Uterus (tissue), 4 donors: ENCODE measurements around the gene METTL2B. TPM values are rescaled to one million over a fixed set of nuclear protein-coding genes. Genes with fewer than 3 reads are reported as not detected.
"Not testable (repeated sequence)": the region's sequence is repeated elsewhere in the genome, so short reads cannot be mapped to it uniquely, and the experiment has no call there.

ENCODE experiments used
- DNase-seq, 2 donors: peaks; one replicate each; pipeline ENCODE4 v3.0.0-alpha.2; 2019 to 2020
- H3K27ac ChIP-seq, 2 donors: fragments of 200-600 bp; sonication (generic); 1 replicate in 1 of 2; 2 replicates in 1 of 2; pipeline ENCODE4 v1.5.1; 2016 to 2018
- H3K27me3 ChIP-seq, 2 donors: fragments of 200-600 bp; sonication (generic); one replicate each; pipeline ENCODE4 v1.5.1; 2018 to 2019; ENCODE audit warnings: control low read depth in 1 of 2
- H3K36me3 ChIP-seq, 2 donors: fragments of 200-600 bp; sonication (generic); one replicate each; pipeline ENCODE4 v1.5.1; 2019; ENCODE audit warnings: control low read depth in 1 of 2
- H3K4me1 ChIP-seq, 2 donors: fragments of 200-600 bp; sonication (generic); one replicate each; pipeline ENCODE4 v1.5.1; 2018 to 2019; ENCODE audit warnings: control low read depth in 1 of 2
- H3K4me3 ChIP-seq, 2 donors: fragments of 200-600 bp; sonication (generic); 1 replicate in 1 of 2; 2 replicates in 1 of 2; pipeline ENCODE4 v1.5.1; 2018 to 2019; ENCODE audit warnings: mild to moderate bottlenecking in 1 of 2
- H3K9me3 ChIP-seq, 2 donors: fragments of 200-600 bp; sonication (generic); one replicate each; pipeline ENCODE4 v1.5.1; 2019; ENCODE audit warnings: control low read depth in 1 of 2
- CTCF ChIP-seq, 4 experiments: fragments of 200-600 bp in 2 of 4; fragments of 450-650 bp in 2 of 4; sonication (generic) in 2 of 4; IDR thresholded peaks; one replicate each; pipeline ENCODE4 v1.5.1; 2016 to 2019; ENCODE audit warnings: antibody characterized with exemption in 4 of 4, mild to moderate bottlenecking in 2 of 4, moderate library complexity in 1 of 4
- POLR2A ChIP-seq, 2 donors: fragments of 450-650 bp; IDR thresholded peaks; one replicate each; pipeline ENCODE4 v1.6.1; 2016; ENCODE audit warnings: antibody characterized with exemption in 2 of 2, mild to moderate bottlenecking in 1 of 2, moderate library complexity in 1 of 2
- intact Hi-C: fragments of 100-400 bp; cut with DNase I; formaldehyde crosslinking; loops from one replicate; pipeline ENCODE4 v1.15.1; 2023; ENCODE audit warnings: low total_unique reads
- total RNA-seq, 4 donors: library from RNA; depleted of rRNA in 3 of 4; stranded (reverse); fragments of >200 nt in 3 of 4; gene quantifications; one replicate each; pipeline versions ENCODE4 v1.1.0 to v1.2.4, GENCODE V29; 2014 to 2023
- donor health status: DM: yes; HTN: yes; CAD: no.

Gene METTL2B
- total RNA-seq, 4 donors from 2014 or later: 15.0 to 45.7 (median 26.5) TPM

GRCh38 chr7:128515232-128515631 lies 38.7 kb downstream of the METTL2B start:
- not testable (repeated sequence) for DNase-seq, H3K9me3 ChIP-seq

GRCh38 chr7:128517023-128517422 lies 40.5 kb downstream of the METTL2B start:
- H3K9me3 ChIP-seq, intact Hi-C loops, DNase-seq, H3K27me3 ChIP-seq, H3K4me1 ChIP-seq, H3K27ac ChIP-seq, H3K4me3 ChIP-seq, H3K36me3 ChIP-seq: not testable (repeated sequence)

More at GRCh38 chr7:128515232-128515631, 38.7 kb downstream of the METTL2B start:
- intact Hi-C loops, H3K36me3 ChIP-seq, H3K27me3 ChIP-seq, H3K4me1 ChIP-seq, H3K27ac ChIP-seq, H3K4me3 ChIP-seq: not testable (repeated sequence)

DNA sequence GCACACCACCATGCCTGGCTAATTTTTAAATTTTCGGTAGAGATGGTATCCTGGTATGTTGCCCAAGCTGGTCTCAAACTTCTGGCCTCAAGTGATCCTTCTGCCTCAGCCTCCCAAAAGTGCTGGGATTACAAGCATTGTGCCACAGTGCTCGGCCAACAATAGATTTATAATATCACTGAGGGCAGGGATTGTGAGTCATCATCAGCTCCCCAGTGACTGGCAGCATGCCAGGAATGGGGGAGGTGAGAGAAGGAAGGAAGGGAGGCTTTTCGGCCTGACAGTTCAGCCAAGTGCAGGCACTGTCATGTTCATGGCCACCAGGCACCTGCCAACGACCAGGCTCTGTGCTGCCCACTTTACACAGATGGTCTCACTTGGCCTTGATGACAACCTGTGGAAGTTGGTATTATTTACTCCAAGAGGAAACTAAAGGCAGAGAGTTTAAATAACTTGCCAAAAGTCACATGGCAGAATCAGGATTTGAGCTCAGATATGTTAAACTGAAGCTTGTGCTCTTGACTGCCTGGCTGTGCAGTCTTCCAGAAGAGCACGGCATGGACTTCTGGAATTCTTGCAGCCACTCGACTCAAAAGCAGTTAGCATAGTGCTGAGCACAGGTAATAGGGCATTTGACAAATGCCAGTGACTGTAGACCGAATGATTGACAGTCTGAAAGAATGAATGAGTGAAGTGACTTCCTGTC lies 46.8 kb downstream of the METTL2B start:
- peak overlapping the region; percentile 21 to 36 for H3K27ac ChIP-seq
- not testable (repeated sequence) for H3K36me3 ChIP-seq, H3K9me3 ChIP-seq

GRCh38 chr7:128523932-128524524 lies 47.5 kb downstream of the METTL2B start:
- not testable (repeated sequence) for H3K4me3 ChIP-seq, H3K27ac ChIP-seq, H3K36me3 ChIP-seq

More for the DNA sequence above, 46.8 kb downstream of the METTL2B start:
- intact Hi-C loops, H3K27me3 ChIP-seq, H3K4me1 ChIP-seq, H3K4me3 ChIP-seq: not testable (repeated sequence)
- peak; percentile 75 to 79 for DNase-seq

GRCh38 chr7:128525584-128525983 lies 49.0 kb downstream of the METTL2B start:
- H3K4me1 ChIP-seq, DNase-seq, H3K36me3 ChIP-seq, H3K9me3 ChIP-seq, H3K27me3 ChIP-seq, H3K4me3 ChIP-seq, intact Hi-C loops, H3K27ac ChIP-seq: not testable (repeated sequence)

More at GRCh38 chr7:128523932-128524524, 47.5 kb downstream of the METTL2B start:
- DNase-seq, intact Hi-C loops, H3K4me1 ChIP-seq, H3K27me3 ChIP-seq, H3K9me3 ChIP-seq: not testable (repeated sequence)

DNA sequence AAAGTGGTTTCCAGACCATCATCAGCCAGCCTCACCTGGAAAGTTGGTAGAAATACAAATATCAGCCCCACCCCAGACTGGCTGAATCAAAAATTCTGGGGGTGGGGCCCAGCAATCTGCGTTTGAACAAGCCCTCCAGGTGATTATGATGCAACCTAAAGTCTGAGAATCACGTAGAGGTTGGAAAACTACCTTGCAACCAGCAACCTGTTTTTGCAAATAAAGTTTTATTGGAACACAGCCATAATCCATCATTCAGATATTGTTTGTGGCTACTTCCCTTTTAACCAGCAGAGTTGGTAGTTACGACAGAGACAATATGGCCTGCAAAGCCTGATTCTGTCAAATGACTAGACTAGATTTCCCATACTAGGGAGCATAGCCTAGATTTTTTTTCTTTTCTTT lies 49.5 kb downstream of the METTL2B start:
- H3K4me1 ChIP-seq, DNase-seq, H3K27me3 ChIP-seq, H3K27ac ChIP-seq, intact Hi-C loops, H3K4me3 ChIP-seq, H3K36me3 ChIP-seq, H3K9me3 ChIP-seq: not testable (repeated sequence)

- H3K27ac ChIP-seq, H3K4me1 ChIP-seq, intact Hi-C loops, H3K36me3 ChIP-seq, H3K27me3 ChIP-seq, H3K9me3 ChIP-seq, DNase-seq, H3K4me3 ChIP-seq: not testable (repeated sequence)
Measured at GRCh38 chr7:128529191-128529590, 52.6 kb downstream of the METTL2B start.

GRCh38 chr7:128530121-128530854 lies 53.7 kb downstream of the METTL2B start:
- H3K36me3 ChIP-seq, H3K4me1 ChIP-seq, intact Hi-C loops, H3K9me3 ChIP-seq, H3K27me3 ChIP-seq: not testable (repeated sequence)
- Histone ChIP-seq H3K27ac (peak overlapping the region; percentile 99 to 100), H3K4me3 (peak overlapping the region; percentile 62 to 86)
- DNase-seq: peak in 1 of 2 donors; percentile 20

GRCh38 chr7:128530855-128531104 lies 54.2 kb downstream of the METTL2B start:
- Histone ChIP-seq H3K4me1 (no peaks in the 10 kb centered on the region), H3K27me3 (no peaks in the 10 kb centered on the region), H3K27ac (peak overlapping the region; percentile 99 to 100), H3K4me3 (peak overlapping the region; percentile 62 to 86), H3K9me3 (no peaks in the 10 kb centered on the region), H3K36me3 (no peaks in the 10 kb centered on the region)
- no peak for TF ChIP-seq CTCF (IDR thresholded peaks at IDR 0.05)
- no peak for TF ChIP-seq POLR2A (IDR thresholded peaks at IDR 0.05)
- DNase-seq: no peak
- intact Hi-C loops: no loop called here
